ENCODE measurements around the gene RTN4.
"Not testable (repeated sequence)": the region's sequence is repeated elsewhere in the genome, so short reads cannot be mapped to it uniquely, and the experiment has no call there.

Gene RTN4

GRCh38 chr2:55063226-55063625 is 13.0 kb upstream of the RTN4 start:
- FAIRE-seq, result no peak

GRCh38 chr2:55062754-55063153 is 12.5 kb upstream of the RTN4 start:
- FAIRE-seq, result no peak

GRCh38 chr2:55061523-55062344 is 11.5 kb upstream of the RTN4 start:
- FAIRE-seq, result no peak

GRCh38 chr2:55059793-55060192 is 9.5 kb upstream of the RTN4 start:
- no peak for FAIRE-seq

- FAIRE-seq, result no peak
Measured at GRCh38 chr2:55057474-55057873, 7.2 kb upstream of the RTN4 start.

GRCh38 chr2:55056024-55056521 is 5.8 kb upstream of the RTN4 start:
- no peak for FAIRE-seq

- FAIRE-seq, result no peak
Measured at GRCh38 chr2:55054106-55054875, 4.0 kb upstream of the RTN4 start.

- FAIRE-seq, result not testable (repeated sequence)
Measured at GRCh38 chr2:55053225-55053624, 3.0 kb upstream of the RTN4 start.

- peak; percentile 63 for FAIRE-seq
Measured at GRCh38 chr2:55052129-55053061, 2.1 kb upstream of the RTN4 start.

GRCh38 chr2:55051026-55051866 is 995 bp upstream of the RTN4 start:
- FAIRE-seq, result peak; percentile 99

- FAIRE-seq, result no peak
Measured at GRCh38 chr2:55049821-55050099, 491 bp downstream of the RTN4 start.

GRCh38 chr2:55049043-55049820 is 1.0 kb downstream of the RTN4 start:
- no peak for FAIRE-seq

- FAIRE-seq, result no peak
Measured at GRCh38 chr2:55048508-55049042, 1.7 kb downstream of the RTN4 start.

- FAIRE-seq, result no peak
Measured at GRCh38 chr2:55047677-55048299, 2.5 kb downstream of the RTN4 start.

- no peak for FAIRE-seq
Measured at GRCh38 chr2:55045780-55046179, 4.5 kb downstream of the RTN4 start.

- no peak for FAIRE-seq
Measured at GRCh38 chr2:55043841-55044240, 6.4 kb downstream of the RTN4 start.

- FAIRE-seq, result peak; percentile 19
Measured at GRCh38 chr2:55038428-55038827, 11.8 kb downstream of the RTN4 start.

- FAIRE-seq, result no peak
Measured at GRCh38 chr2:55035716-55036115, 14.5 kb downstream of the RTN4 start.

- no peak for FAIRE-seq
Measured at GRCh38 chr2:55033921-55034320, 16.3 kb downstream of the RTN4 start.

- no peak for FAIRE-seq
Measured at GRCh38 chr2:55033076-55033742, 17.0 kb downstream of the RTN4 start.

Measured in G401.6 (cell line).